DOHH2 (cell line): ENCODE data around the gene GAREM1.

Source experiments
- H3F3A ChIP-seq: fragments of 200-600 bp; sonication (generic), shearing (Covaris generic); 2 replicates; pipeline ENCODE4 v1.6.0; 2016; ENCODE audit warnings: antibody characterized with exemption, mild to moderate bottlenecking; ENCODE audit not compliant: control insufficient read depth, insufficient read depth
- H3K27ac ChIP-seq: fragments of 200-600 bp; sonication (generic); 2 replicates; pipeline ENCODE4 v1.5.1; 2014; ENCODE audit warnings: low read depth, mild to moderate bottlenecking, low read length, moderate library complexity
- H3K27me3 ChIP-seq: fragments of 200-600 bp; sonication (generic); 2 replicates; pipeline ENCODE4 v1.6.1; 2014; ENCODE audit warnings: mild to moderate bottlenecking, low read length, mixed read lengths; ENCODE audit not compliant: control insufficient read depth
- H3K36me3 ChIP-seq: fragments of 200-600 bp; sonication (generic); 2 replicates; pipeline ENCODE4 v1.6.1; 2014; ENCODE audit warnings: mild to moderate bottlenecking, low read length, moderate library complexity, mixed read lengths; ENCODE audit not compliant: control insufficient read depth
- H3K4me1 ChIP-seq: fragments of 200-600 bp; sonication (generic); 2 replicates; pipeline ENCODE4 v1.6.1; 2014; ENCODE audit warnings: mild to moderate bottlenecking, low read length, mixed read lengths; ENCODE audit not compliant: control insufficient read depth
- H3K4me2 ChIP-seq: fragments of 200-600 bp; sonication (generic); 2 replicates; pipeline ENCODE4 v1.6.0; 2014; ENCODE audit warnings: mild to moderate bottlenecking, low read length, moderate library complexity
- H3K4me3 ChIP-seq: fragments of 200-600 bp; sonication (generic); 2 replicates; pipeline ENCODE4 v1.5.1; 2014; ENCODE audit warnings: mild to moderate bottlenecking, low read length, mixed read lengths
- H3K79me2 ChIP-seq: fragments of 200-600 bp; sonication (generic); 2 replicates; pipeline ENCODE4 v1.6.1; 2014; ENCODE audit warnings: mild to moderate bottlenecking, low read length, mixed read lengths; ENCODE audit not compliant: control insufficient read depth
- H3K9me2 ChIP-seq: fragments of 200-600 bp; sonication (generic); replicated peaks from 2 replicates; pipeline ENCODE4 v1.6.1; 2014; ENCODE audit warnings: mild to moderate bottlenecking, low read length, mixed read lengths; ENCODE audit not compliant: control insufficient read depth
- H3K9me3 ChIP-seq: fragments of 200-600 bp; sonication (generic); 2 replicates; pipeline ENCODE4 v1.6.1; 2014; ENCODE audit warnings: antibody characterized with exemption, low read length, mixed read lengths; ENCODE audit not compliant: control insufficient read depth, insufficient read depth
- H4K20me1 ChIP-seq: fragments of 200-600 bp; sonication (generic); 2 replicates; pipeline ENCODE4 v1.6.0; 2014; ENCODE audit warnings: low read depth, mild to moderate bottlenecking, antibody characterized with exemption, low read length, moderate library complexity; ENCODE audit not compliant: control insufficient read depth, insufficient read depth
- CTCF ChIP-seq: fragments of 200-600 bp; sonication (generic); IDR thresholded peaks from one replicate; pipeline ENCODE4 v1.5.1; 2014; ENCODE audit warnings: antibody characterized with exemption, mild to moderate bottlenecking, low read depth, low read length; ENCODE audit not compliant: poor library complexity, severe bottlenecking
- EZH2phosphoT487 ChIP-seq: fragments of 200-600 bp; sonication (generic); IDR thresholded peaks from 2 replicates; pipeline ENCODE4 v1.6.1; 2017; ENCODE audit warnings: borderline replicate concordance, mild to moderate bottlenecking, antibody characterized with exemption, low read length, moderate library complexity, mixed read lengths

Gene GAREM1

GRCh38 chr18:32251466-32251865 is 219.2 kb downstream of the GAREM1 start:
- Histone ChIP-seq H3K4me1 (no peaks in the 10 kb centered on the region), H3K79me2 (no peaks in the 10 kb centered on the region), H3K9me3 (no peaks in the 10 kb centered on the region; the same call in 1 of the 2 replicates), H3K36me3 (no peaks in the 10 kb centered on the region), H3K27me3 (peaks cover 9% of the 10 kb centered on the region; the same call in 1 of the 2 replicates), H3K4me2 (no peak overlapping the region), H4K20me1 (no peaks in the 10 kb centered on the region), H3K4me3 (no peak overlapping the region), H3F3A (no peaks in the 10 kb centered on the region), H3K27ac (no peak overlapping the region), H3K9me2 (no peaks in the 10 kb centered on the region)
- TF ChIP-seq CTCF (no peak), EZH2phosphoT487 (no peak)

- no peaks in the 10 kb centered on the region for H3K9me2 ChIP-seq
These were observed 221.3 kb downstream of the GAREM1 start for GRCh38 chr18:32249147-32249929.

DNA sequence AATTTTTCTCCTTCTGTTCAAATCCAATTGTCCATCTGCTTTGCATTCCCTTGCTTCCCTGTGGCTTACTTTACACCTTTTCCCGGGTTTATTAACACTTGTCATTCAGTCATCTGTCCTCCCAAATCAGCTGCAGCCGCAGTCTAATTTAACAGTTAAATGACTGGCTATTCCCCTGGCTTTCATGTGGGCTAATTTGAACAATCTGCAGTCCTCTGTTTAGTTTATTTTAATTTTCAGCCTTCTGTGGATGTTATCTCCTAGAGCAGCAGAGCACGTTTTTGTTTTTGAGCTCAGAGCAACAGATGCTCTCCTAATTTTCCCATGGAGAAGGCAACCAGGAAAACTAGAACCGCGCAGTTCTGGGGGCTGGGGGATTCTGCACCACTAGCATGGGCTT is 225.8 kb downstream of the GAREM1 start:
- Histone ChIP-seq H3K27me3 (peaks cover 10% of the 10 kb centered on the region; the same call in 1 of the 2 replicates), H3K9me3 (no peaks in the 10 kb centered on the region; the same call in 1 of the 2 replicates), H3K4me2 (no peak overlapping the region), H3F3A (no peaks in the 10 kb centered on the region), H4K20me1 (no peaks in the 10 kb centered on the region), H3K27ac (no peak overlapping the region), H3K4me1 (no peaks in the 10 kb centered on the region), H3K9me2 (no peaks in the 10 kb centered on the region), H3K36me3 (no peaks in the 10 kb centered on the region), H3K4me3 (no peak overlapping the region), H3K79me2 (no peaks in the 10 kb centered on the region)
- TF ChIP-seq CTCF (no peak), EZH2phosphoT487 (no peak)

More at GRCh38 chr18:32249147-32249929, 221.3 kb downstream of the GAREM1 start:
- H3K79me2 ChIP-seq: no peaks in the 10 kb centered on the region
- H4K20me1 ChIP-seq: no peaks in the 10 kb centered on the region
- H3F3A ChIP-seq: no peaks in the 10 kb centered on the region
- no peaks in the 10 kb centered on the region; the same call in 1 of the 2 replicates for H3K9me3 ChIP-seq
- no peak for TF ChIP-seq CTCF
- no peak for TF ChIP-seq EZH2phosphoT487
- H3K4me3 ChIP-seq: no peak overlapping the region
- H3K4me2 ChIP-seq: no peak overlapping the region
- H3K4me1 ChIP-seq: no peaks in the 10 kb centered on the region
- no peaks in the 10 kb centered on the region for H3K36me3 ChIP-seq
- 0 out of 2 replicates have a peak, but pooled peaks cover 6% of the 10 kb centered on the region for H3K27me3 ChIP-seq
- no peak overlapping the region for H3K27ac ChIP-seq
